GM18867 (cell line): ENCODE measurements around the gene TKFC.
A peak's percentile ranks its signal among the peaks of the same experiment; 100 is the strongest.

Source experiments
- ATAC-seq: cut with Tn5 transposase; IDR thresholded peaks from one replicate; pipeline ENCODE4 v1.9.1; 2021; ENCODE audit warnings: mild to moderate bottlenecking, moderate library complexity; ENCODE audit not compliant: unreplicated experiment

TKFC gene

GRCh38 chr11:61310749-61311148 is 22.3 kb upstream of the TKFC start:
- no peak for ATAC-seq

- no peak for ATAC-seq
These were observed 17.8 kb upstream of the TKFC start for GRCh38 chr11:61315260-61315659.

DNA sequence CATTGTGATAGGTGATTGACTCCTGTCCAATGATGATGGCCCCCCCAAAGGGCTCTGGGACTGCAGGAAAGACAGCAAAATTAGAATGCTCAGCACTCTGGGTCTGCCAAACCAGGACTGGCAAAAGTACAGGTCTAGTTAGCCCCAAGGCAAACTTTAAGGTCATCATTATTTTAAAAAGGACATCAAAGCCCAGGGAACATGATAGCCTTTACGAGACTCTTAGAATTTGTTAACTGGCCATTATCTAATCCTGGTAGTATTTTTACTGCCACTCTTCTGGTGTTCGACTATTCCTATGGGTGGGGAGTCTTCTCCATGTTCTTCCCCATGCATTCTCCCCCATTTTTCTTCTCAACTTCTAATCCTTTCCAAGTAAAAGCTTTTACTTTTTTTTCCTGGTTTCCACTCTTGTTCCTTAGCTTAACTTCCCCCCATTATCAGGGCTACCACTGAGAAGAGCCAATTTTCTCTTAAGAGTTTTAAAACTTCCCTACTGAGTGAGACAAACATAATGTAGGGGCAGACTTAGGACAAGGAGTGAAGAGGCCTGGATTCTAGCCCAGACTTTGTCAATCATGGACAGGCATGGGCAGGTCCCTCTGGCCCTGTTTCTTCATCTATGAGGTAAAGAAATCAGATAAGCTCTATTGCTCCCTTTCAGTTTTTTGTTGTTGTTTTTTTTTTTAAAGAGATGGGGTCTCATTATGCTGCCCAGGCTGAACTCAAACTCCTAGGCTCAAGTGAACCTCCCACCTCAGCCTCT is 7.2 kb upstream of the TKFC start:
- ATAC-seq = no peak

DNA sequence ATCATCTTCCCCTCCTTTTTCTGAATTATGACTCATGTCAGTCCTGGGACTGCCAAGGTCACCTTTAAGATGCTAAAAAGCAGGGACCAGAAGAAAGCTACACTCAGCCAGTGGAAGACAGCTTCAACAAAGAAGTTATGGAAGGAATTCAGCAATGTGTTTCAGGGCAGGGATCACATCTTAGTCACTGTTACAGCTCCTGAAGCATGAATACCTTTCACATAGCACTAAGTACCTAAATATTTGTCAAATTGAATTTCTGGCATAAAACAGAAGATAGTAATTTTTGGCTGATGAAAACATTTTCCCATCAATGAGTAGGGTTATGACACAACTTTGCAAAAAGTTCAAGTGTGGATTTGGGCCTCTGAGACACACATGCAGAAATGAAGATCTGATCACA is 5.4 kb upstream of the TKFC start:
- ATAC-seq = no peak

DNA sequence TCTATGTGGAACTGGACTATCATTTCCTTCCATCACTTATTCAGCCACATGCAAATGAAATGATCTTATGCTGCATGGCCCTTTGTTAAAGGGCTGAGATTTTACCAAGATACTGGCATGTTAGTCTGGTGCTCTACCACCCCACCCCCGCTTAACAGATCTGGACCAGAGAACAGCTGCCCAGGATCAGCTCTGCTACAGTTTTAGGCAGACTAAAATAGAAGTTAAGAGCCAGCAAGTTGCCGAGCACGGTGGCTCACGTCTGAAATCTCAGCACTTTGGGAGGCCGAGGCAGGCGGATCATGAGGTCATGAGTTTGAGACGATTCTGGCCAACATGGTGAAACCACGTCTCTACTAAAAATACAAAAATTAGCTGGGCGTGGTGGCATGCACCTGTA is 4.7 kb upstream of the TKFC start:
- ATAC-seq = no peak

- ATAC-seq = no peak
These were observed 3.2 kb upstream of the TKFC start for GRCh38 chr11:61329871-61330270.

GRCh38 chr11:61331651-61332050 is 1.4 kb upstream of the TKFC start:
- no peak for ATAC-seq

DNA sequence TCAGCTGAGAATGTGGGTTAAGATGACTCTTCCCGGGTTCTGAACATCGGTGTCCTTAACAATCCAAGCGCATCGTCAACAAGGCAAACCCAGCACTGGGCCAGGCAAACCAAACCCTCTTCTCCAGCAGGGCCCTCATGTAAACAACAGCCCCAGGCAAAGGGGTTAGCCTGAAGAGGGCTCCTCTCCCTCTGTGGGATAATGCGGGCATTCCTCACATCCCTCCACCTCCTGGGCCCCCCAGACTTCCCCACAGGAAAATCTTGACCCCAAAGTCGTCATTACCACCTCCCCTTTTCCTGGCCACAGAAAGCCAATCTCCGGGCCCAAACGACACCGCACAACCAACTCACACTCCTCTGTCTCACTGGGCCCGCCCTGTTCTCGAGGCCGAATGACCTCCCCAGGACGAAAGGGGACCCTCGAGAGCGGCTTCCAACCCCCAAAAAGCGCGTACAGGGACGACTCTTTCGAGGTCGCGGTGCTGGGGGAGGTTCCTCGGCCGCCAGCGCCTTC is 689 bp upstream of the TKFC start:
- no peak for ATAC-seq

GRCh38 chr11:61333550-61334433 is 764 bp downstream of the TKFC start:
- ATAC-seq = no peak

DNA sequence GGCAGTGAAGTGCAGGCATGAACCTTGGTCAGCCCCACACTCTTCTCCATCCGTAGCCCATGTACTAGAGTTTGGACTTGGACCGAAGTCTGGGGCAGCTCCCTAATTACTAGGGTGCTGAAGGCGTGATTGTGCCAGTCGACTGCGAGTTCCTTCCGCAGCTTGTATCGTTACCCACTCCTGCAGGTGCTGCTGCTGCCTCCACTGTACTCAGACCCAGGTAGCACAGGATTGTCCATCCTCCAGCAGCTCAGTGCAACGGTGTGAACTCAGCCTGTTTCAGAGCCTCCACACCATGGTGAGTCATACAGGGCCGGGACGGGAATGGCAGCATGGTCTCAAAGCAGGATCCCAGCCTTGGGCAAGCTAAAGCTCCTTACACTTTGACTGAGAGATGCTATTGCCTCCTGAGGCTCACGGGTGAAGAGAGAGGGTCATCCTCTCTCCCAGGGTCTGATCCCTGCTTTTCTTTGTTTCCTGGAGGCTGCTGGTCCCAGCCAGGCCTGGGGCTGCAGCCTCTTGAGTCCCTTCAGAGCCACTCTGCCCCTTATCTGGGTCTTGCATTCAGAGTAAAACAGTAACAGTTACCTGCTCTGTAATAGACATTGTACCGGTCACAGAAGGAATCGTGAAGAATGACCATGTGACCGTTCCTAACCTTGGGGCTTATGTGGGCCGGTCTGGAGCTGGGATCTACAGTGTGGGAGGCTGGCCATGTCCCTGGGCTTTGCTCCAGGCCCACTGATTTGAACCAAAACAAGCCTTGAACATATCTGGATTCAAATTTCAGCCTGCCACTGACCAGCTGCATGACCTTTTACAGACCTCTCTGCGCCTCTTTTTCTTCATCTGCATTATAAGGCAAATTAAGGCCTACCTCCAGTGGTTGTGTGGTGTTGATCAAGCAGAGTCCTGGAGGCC is 1.7 kb downstream of the TKFC start:
- no peak for ATAC-seq

DNA sequence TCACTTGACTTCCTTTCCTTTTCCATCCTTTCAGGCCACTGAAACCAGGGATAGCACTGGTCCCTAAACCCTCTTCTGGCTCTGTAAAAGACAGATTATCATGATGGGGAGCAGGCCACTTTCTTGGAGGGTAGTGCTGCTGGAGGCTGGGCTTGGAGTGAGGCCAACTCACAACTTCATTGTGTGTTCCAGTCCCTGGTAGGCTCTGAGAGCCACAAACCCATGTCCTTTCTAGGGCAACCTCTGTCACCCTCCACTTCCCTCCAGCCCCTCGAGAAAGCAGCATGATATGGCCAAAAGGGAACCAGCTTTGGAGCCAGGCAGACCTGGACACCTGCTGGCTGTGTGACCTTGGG is 2.3 kb downstream of the TKFC start:
- no peak for ATAC-seq

DNA sequence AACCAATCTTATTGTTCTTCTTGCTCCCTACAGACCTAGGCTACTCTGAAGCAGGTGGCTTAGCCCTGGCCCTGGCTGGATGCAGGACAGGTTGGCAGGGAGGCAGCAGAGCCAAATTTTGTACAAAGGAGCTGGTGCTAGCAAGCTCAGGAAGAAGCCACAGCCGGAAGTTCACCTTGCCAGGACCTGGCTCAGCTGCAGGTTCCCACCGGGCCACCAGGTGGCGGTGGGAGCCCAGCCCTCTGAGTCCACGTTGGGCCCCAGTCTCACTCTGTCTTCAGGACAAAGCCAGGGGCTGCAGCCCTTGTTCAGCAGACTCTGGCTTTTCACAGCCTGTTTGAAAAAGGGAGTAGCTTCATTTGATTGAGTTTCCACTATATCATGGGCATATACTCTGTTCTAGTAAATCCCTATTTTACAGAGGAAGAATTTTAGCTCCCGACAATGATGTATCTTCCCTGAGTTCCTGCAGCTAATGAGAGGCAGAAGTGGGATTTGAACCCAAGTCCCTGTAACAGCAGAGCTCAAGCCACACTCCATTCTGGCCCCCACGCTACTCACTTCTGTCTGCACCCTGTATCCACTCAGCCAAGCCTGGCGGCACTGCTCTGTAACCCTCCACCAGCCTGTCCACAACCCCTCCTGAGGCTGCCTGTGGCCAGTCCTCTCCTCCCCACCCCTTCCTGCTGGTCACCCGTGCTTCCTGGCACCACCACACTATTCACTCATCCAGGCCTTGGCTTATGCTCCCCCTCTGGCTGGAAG is 3.3 kb downstream of the TKFC start:
- ATAC-seq = peak; percentile 56

DNA sequence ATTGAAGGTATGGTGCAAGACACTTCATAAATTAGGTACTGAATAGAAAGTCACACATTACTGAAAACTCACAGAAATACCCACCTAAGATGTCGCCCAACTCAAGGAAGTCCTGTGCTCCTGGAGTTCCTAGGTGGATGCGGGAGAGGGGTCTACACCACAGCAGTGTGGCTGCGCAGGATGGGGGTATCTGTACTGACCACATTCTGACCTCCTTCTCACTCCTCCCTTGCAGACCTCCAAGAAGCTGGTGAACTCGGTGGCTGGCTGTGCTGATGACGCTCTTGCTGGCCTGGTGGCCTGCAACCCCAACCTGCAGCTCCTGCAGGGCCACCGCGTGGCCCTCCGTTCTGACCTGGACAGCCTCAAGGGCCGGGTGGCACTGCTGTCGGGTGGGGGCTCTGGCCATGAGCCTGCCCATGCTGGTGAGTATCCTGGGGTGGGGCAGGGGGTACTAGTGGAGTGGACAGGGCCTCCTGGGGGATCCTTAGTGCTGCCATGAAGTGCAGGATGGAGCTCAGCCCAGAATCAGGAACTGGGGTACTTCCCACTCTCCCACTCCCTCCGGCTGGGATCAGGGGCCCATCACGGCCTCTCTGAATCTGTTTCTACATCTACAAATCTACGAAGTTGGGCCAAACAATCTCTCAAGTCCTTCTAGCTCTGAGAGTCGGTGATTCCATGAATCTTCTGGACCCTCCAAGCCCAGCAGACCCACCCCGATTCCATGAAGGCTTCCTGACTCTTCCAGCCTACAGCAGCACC is 4.9 kb downstream of the TKFC start:
- ATAC-seq = no peak

- no peak for ATAC-seq
These were observed 5.9 kb downstream of the TKFC start for GRCh38 chr11:61338783-61339489.

GRCh38 chr11:61339490-61339878 is 6.5 kb downstream of the TKFC start:
- ATAC-seq = no peak

- ATAC-seq = no peak
These were observed 8.0 kb downstream of the TKFC start for GRCh38 chr11:61340979-61341378.

- ATAC-seq = no peak
These were observed 8.7 kb downstream of the TKFC start for GRCh38 chr11:61341706-61342105.

DNA sequence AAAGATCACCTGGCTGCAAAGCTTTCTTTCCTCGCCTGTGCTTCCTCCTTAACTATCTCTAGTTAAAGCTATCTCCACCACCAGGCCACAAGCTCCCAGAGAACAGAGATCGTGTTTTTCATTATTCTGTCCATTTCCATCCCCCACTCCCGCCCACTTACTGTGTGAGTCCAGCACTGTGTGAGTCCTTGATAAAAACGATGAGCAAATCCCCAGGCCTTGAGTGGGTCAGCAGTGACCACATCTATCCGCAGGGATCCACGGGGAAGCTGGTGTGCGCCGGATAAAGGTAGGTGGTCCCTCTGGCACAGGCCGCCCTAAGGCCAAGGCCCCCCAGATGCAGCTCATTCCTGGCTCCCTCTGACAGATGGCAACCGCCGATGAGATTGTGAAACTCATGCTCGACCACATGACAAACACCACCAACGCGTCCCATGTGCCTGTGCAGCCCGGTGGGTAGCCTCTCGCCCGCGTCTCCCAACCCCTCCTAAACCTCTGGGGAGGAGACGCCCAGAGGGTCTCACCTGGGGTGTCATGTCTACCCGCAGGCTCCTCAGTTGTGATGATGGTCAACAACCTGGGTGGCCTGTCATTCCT is 9.3 kb downstream of the TKFC start:
- no peak for ATAC-seq
